WTC11 (cell line): ENCODE measurements around the gene NOM1. TPM values are rescaled to one million over a fixed set of nuclear protein-coding genes. Genes with fewer than 3 reads are reported as not detected.

Experiments
- ATAC-seq: fragments of 200-7000 bp; cut with Tn5 transposase; 2 replicates; pipeline ENCODE4 v1.10.0; 2021; ENCODE audit warnings: mild to moderate bottlenecking, moderate library complexity
- CTCF ChIA-PET: fragments of 300-600 bp; sonication (Branson Sonifier 250); formaldehyde crosslinking; loops from one replicate; lab custom pipeline; 2021; ENCODE audit warnings: antibody characterized with exemption; lab: Charles Lee
- POLR2A ChIA-PET: fragments of 350-600 bp; sonication (Branson Sonifier 250); formaldehyde crosslinking; loops from one replicate; lab custom pipeline; 2021; ENCODE audit warnings: antibody characterized with exemption; lab: Charles Lee
- DNase-seq: peaks from one replicate; pipeline ENCODE4 v3.0.0; 2021; ENCODE audit warnings: low spot score
- H3K27ac Mint-ChIP-seq: 2 replicates; pipeline ENCODE4 v1.8.0; 2021; ENCODE audit warnings: mixed read lengths
- H3K27me3 Mint-ChIP-seq: 2 replicates; pipeline ENCODE4 v1.8.0; 2021; ENCODE audit warnings: low read depth, mild to moderate bottlenecking, moderate library complexity, mixed read lengths
- H3K36me3 Mint-ChIP-seq: 2 replicates; pipeline ENCODE4 v1.8.0; 2021; ENCODE audit warnings: mixed read lengths
- H3K4me1 Mint-ChIP-seq: 2 replicates; pipeline ENCODE4 v1.8.0; 2022; ENCODE audit warnings: mixed read lengths
- H3K4me3 Mint-ChIP-seq: 2 replicates; pipeline ENCODE4 v1.8.0; 2021; ENCODE audit warnings: mild to moderate bottlenecking, moderate library complexity, mixed read lengths
- H3K9me3 Mint-ChIP-seq: 2 replicates; pipeline ENCODE4 v1.8.0; 2021; ENCODE audit warnings: mixed read lengths
- CREM ChIP-seq: sonication (generic); formaldehyde crosslinking; IDR thresholded peaks from 2 replicates; pipeline ENCODE4 v1.8.1; 2022; ENCODE audit warnings: mild to moderate bottlenecking, missing genetic modification reagents, moderate library complexity
- GABPB1 ChIP-seq: sonication (generic); formaldehyde crosslinking; IDR thresholded peaks from 2 replicates; pipeline ENCODE4 v1.8.1; 2023; ENCODE audit warnings: mild to moderate bottlenecking, missing genetic modification reagents
- GTF2I ChIP-seq: fragments of 250-450 bp; sonication (Bioruptor Pico); conservative IDR thresholded peaks from 2 replicates; pipeline ENCODE4 v1.4.0; 2021; ENCODE audit warnings: mild to moderate bottlenecking
- JAZF1 ChIP-seq: fragments of 250-450 bp; sonication (Bioruptor Pico); IDR thresholded peaks from 2 replicates; pipeline ENCODE4 v1.9.0; 2021; ENCODE audit warnings: moderate library complexity, mild to moderate bottlenecking, inconsistent platforms
- JUN ChIP-seq: sonication (generic); formaldehyde crosslinking; IDR thresholded peaks from 2 replicates; pipeline ENCODE4 v1.8.0; 2023; ENCODE audit warnings: mild to moderate bottlenecking, missing genetic modification reagents
- PRRX2 ChIP-seq: fragments of 250-450 bp; sonication (Bioruptor Pico); IDR thresholded peaks from 2 replicates; pipeline ENCODE4 v1.8.0; 2021; ENCODE audit warnings: mild to moderate bottlenecking
- RELA ChIP-seq: sonication (generic); formaldehyde crosslinking; IDR thresholded peaks from 2 replicates; pipeline ENCODE4 v1.8.1; 2022; ENCODE audit warnings: missing genetic modification reagents, mild to moderate bottlenecking, borderline replicate concordance
- SMAD3 ChIP-seq: sonication (generic); formaldehyde crosslinking; IDR thresholded peaks from 2 replicates; pipeline ENCODE4 v1.8.0; 2022; ENCODE audit warnings: missing genetic modification reagents, mild to moderate bottlenecking, borderline replicate concordance
- SOX15 ChIP-seq: fragments of 250-450 bp; sonication (Bioruptor Pico); IDR thresholded peaks from 2 replicates; pipeline ENCODE4 v1.9.0; 2021; ENCODE audit warnings: mild to moderate bottlenecking
- ZNF121 ChIP-seq: sonication (generic); formaldehyde crosslinking; IDR thresholded peaks from 2 replicates; pipeline ENCODE4 v1.8.0; 2023; ENCODE audit warnings: missing genetic modification reagents
- total RNA-seq: library from RNA; stranded (reverse); gene quantifications from 3 replicates; pipeline ENCODE4 v1.2.3, GENCODE V29; 2021
- TF ChIP-seq, protein P1 (sequence below): sonication (generic); formaldehyde crosslinking; IDR thresholded peaks from 2 replicates; pipeline ENCODE4 v1.8.1; 2023; ENCODE audit warnings: mild to moderate bottlenecking, missing genetic modification reagents, moderate library complexity
- TF ChIP-seq, protein P2 (sequence below): fragments of 200-600 bp; IDR thresholded peaks from 2 replicates; pipeline ENCODE4 v1.8.0; 2022; ENCODE audit warnings: antibody characterized with exemption
- TF ChIP-seq, protein P3 (sequence below): sonication (generic); formaldehyde crosslinking; IDR thresholded peaks from 2 replicates; pipeline ENCODE4 v1.8.0; 2022; ENCODE audit warnings: mild to moderate bottlenecking, missing genetic modification reagents
- TF ChIP-seq, protein P4 (sequence below): sonication (generic); formaldehyde crosslinking; IDR thresholded peaks from 2 replicates; pipeline ENCODE4 v1.8.1; 2022; ENCODE audit warnings: low read depth, mild to moderate bottlenecking, moderate library complexity, missing genetic modification reagents, borderline replicate concordance
- TF ChIP-seq, protein P5 (sequence below): sonication (generic); formaldehyde crosslinking; IDR thresholded peaks from 2 replicates; pipeline ENCODE4 v1.8.1; 2022; ENCODE audit warnings: low read depth, missing genetic modification reagents, borderline replicate concordance
- TF ChIP-seq, protein P6 (sequence below): fragments of 250-450 bp; sonication (Bioruptor Pico); IDR thresholded peaks from 2 replicates; pipeline ENCODE4 v1.9.0; 2021; ENCODE audit warnings: mild to moderate bottlenecking, borderline replicate concordance
- TF ChIP-seq, protein P7 (sequence below): sonication (generic); formaldehyde crosslinking; conservative IDR thresholded peaks from 2 replicates; pipeline ENCODE4 v1.8.1; 2023; ENCODE audit warnings: mild to moderate bottlenecking, low read depth, missing genetic modification reagents, moderate library complexity

Gene NOM1
- total RNA-seq, 1 experiment from 2014 or later, result 38.5 TPM

DNA sequence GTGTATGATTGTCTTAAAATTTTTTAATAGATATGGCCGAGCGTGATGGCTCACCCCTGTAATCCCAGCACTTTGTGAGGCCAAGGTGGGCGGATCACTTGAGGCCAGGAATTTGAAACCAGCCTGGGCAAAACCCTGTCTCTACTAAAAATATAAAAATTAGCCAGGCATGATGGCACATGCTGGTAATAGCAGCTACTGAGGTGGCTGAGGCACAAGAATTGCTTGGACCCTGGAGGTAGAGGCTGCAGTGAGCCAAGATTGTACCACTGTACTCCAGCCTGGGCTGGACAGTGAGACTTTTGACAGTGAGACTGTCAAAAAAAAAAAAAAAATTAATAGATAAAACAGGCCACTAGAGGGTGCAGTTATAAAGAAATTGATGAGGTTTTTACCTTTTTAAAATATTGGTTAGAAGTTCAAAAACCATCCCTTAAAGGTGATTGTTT, 20.5 kb downstream of the NOM1 start:
- no peaks in the 10 kb centered on the region for H3K4me1 Mint-ChIP-seq
- ATAC-seq, result peak; percentile 38
- ChIA-PET CTCF (interaction anchor here (0.5 to 0.8 kb wide), 4 partner anchors 19 to 326 kb away, joined by 3 to 6 read pairs (median 4); no protein-coding TSS in a partner anchor), POLR2A (no interaction called here)
- H3K27ac Mint-ChIP-seq, result no peak overlapping the region
- TF ChIP-seq, protein P1, sequence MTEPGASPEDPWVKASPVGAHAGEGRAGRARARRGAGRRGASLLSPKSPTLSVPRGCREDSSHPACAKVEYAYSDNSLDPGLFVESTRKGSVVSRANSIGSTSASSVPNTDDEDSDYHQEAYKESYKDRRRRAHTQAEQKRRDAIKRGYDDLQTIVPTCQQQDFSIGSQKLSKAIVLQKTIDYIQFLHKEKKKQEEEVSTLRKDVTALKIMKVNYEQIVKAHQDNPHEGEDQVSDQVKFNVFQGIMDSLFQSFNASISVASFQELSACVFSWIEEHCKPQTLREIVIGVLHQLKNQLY (CRISPR knock-in tag), result no peak
- TF ChIP-seq, protein P2, sequence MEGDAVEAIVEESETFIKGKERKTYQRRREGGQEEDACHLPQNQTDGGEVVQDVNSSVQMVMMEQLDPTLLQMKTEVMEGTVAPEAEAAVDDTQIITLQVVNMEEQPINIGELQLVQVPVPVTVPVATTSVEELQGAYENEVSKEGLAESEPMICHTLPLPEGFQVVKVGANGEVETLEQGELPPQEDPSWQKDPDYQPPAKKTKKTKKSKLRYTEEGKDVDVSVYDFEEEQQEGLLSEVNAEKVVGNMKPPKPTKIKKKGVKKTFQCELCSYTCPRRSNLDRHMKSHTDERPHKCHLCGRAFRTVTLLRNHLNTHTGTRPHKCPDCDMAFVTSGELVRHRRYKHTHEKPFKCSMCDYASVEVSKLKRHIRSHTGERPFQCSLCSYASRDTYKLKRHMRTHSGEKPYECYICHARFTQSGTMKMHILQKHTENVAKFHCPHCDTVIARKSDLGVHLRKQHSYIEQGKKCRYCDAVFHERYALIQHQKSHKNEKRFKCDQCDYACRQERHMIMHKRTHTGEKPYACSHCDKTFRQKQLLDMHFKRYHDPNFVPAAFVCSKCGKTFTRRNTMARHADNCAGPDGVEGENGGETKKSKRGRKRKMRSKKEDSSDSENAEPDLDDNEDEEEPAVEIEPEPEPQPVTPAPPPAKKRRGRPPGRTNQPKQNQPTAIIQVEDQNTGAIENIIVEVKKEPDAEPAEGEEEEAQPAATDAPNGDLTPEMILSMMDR, result 0 out of 2 replicates have a peak, but pooled peaks have one; percentile 11
- no peaks in the 10 kb centered on the region for H3K9me3 Mint-ChIP-seq
- peaks cover 47% of the 10 kb centered on the region for H3K36me3 Mint-ChIP-seq
- DNase-seq, result no peak
- no peak overlapping the region for H3K4me3 Mint-ChIP-seq
- no peaks in the 10 kb centered on the region for H3K27me3 Mint-ChIP-seq

DNA sequence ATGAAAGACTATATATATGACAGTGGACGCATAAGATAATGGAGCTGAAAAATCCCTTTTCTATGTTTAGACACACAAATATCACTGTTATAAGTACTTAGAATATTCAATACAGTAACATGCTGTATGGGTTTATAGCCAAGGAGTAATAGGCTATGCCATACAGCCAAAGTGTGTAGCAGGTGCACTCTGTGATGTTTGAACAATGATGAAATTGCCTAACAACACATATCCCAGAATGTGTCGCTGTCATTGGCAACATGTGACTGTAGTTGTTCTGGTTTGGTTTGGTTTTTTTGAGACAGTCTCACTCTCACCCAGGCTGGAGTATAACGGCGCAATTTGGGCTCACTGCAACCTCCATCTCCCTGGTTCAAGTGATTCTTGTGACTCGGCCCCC, 26.1 kb downstream of the NOM1 start:
- peaks cover 42% of the 10 kb centered on the region for H3K36me3 Mint-ChIP-seq
- POLR2A ChIA-PET, result interaction anchor here (0.7 kb wide), 2 partner anchors 31 to 1513 kb away, joined by 3 read pairs; no protein-coding TSS in a partner anchor
- H3K27ac Mint-ChIP-seq, result no peak overlapping the region
- H3K4me3 Mint-ChIP-seq, result no peak overlapping the region
- no peaks in the 10 kb centered on the region; the same call in 1 of the 2 replicates for H3K27me3 Mint-ChIP-seq
- CTCF ChIA-PET, result no interaction called here
- H3K9me3 Mint-ChIP-seq, result peaks cover 23% of the 10 kb centered on the region
- DNase-seq (no peak), ATAC-seq (no peak)
- TF ChIP-seq GTF2I (CRISPR knock-in tag), result no peak
- TF ChIP-seq, protein P3, sequence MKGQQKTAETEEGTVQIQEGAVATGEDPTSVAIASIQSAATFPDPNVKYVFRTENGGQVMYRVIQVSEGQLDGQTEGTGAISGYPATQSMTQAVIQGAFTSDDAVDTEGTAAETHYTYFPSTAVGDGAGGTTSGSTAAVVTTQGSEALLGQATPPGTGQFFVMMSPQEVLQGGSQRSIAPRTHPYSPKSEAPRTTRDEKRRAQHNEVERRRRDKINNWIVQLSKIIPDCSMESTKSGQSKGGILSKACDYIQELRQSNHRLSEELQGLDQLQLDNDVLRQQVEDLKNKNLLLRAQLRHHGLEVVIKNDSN (CRISPR knock-in tag), result no peak
- no peak for TF ChIP-seq JUN (CRISPR knock-in tag)
- TF ChIP-seq, protein P4, sequence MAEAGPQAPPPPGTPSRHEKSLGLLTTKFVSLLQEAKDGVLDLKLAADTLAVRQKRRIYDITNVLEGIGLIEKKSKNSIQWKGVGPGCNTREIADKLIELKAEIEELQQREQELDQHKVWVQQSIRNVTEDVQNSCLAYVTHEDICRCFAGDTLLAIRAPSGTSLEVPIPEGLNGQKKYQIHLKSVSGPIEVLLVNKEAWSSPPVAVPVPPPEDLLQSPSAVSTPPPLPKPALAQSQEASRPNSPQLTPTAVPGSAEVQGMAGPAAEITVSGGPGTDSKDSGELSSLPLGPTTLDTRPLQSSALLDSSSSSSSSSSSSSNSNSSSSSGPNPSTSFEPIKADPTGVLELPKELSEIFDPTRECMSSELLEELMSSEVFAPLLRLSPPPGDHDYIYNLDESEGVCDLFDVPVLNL, result no peak
- no peak for TF ChIP-seq GABPB1 (CRISPR knock-in tag)
- TF ChIP-seq, protein P5, sequence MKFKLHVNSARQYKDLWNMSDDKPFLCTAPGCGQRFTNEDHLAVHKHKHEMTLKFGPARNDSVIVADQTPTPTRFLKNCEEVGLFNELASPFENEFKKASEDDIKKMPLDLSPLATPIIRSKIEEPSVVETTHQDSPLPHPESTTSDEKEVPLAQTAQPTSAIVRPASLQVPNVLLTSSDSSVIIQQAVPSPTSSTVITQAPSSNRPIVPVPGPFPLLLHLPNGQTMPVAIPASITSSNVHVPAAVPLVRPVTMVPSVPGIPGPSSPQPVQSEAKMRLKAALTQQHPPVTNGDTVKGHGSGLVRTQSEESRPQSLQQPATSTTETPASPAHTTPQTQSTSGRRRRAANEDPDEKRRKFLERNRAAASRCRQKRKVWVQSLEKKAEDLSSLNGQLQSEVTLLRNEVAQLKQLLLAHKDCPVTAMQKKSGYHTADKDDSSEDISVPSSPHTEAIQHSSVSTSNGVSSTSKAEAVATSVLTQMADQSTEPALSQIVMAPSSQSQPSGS (CRISPR knock-in tag), result no peak
- no peak for TF ChIP-seq CREM (CRISPR knock-in tag)
- TF ChIP-seq, protein P6, sequence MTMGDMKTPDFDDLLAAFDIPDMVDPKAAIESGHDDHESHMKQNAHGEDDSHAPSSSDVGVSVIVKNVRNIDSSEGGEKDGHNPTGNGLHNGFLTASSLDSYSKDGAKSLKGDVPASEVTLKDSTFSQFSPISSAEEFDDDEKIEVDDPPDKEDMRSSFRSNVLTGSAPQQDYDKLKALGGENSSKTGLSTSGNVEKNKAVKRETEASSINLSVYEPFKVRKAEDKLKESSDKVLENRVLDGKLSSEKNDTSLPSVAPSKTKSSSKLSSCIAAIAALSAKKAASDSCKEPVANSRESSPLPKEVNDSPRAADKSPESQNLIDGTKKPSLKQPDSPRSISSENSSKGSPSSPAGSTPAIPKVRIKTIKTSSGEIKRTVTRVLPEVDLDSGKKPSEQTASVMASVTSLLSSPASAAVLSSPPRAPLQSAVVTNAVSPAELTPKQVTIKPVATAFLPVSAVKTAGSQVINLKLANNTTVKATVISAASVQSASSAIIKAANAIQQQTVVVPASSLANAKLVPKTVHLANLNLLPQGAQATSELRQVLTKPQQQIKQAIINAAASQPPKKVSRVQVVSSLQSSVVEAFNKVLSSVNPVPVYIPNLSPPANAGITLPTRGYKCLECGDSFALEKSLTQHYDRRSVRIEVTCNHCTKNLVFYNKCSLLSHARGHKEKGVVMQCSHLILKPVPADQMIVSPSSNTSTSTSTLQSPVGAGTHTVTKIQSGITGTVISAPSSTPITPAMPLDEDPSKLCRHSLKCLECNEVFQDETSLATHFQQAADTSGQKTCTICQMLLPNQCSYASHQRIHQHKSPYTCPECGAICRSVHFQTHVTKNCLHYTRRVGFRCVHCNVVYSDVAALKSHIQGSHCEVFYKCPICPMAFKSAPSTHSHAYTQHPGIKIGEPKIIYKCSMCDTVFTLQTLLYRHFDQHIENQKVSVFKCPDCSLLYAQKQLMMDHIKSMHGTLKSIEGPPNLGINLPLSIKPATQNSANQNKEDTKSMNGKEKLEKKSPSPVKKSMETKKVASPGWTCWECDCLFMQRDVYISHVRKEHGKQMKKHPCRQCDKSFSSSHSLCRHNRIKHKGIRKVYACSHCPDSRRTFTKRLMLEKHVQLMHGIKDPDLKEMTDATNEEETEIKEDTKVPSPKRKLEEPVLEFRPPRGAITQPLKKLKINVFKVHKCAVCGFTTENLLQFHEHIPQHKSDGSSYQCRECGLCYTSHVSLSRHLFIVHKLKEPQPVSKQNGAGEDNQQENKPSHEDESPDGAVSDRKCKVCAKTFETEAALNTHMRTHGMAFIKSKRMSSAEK (CRISPR knock-in tag), result no peak
- TF ChIP-seq ZNF121 (CRISPR knock-in tag), result no peak
- TF ChIP-seq SMAD3 (CRISPR knock-in tag), result no peak
- TF ChIP-seq, protein P7, sequence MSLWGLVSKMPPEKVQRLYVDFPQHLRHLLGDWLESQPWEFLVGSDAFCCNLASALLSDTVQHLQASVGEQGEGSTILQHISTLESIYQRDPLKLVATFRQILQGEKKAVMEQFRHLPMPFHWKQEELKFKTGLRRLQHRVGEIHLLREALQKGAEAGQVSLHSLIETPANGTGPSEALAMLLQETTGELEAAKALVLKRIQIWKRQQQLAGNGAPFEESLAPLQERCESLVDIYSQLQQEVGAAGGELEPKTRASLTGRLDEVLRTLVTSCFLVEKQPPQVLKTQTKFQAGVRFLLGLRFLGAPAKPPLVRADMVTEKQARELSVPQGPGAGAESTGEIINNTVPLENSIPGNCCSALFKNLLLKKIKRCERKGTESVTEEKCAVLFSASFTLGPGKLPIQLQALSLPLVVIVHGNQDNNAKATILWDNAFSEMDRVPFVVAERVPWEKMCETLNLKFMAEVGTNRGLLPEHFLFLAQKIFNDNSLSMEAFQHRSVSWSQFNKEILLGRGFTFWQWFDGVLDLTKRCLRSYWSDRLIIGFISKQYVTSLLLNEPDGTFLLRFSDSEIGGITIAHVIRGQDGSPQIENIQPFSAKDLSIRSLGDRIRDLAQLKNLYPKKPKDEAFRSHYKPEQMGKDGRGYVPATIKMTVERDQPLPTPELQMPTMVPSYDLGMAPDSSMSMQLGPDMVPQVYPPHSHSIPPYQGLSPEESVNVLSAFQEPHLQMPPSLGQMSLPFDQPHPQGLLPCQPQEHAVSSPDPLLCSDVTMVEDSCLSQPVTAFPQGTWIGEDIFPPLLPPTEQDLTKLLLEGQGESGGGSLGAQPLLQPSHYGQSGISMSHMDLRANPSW (CRISPR knock-in tag), result no peak
- TF ChIP-seq PRRX2, result no peak
- TF ChIP-seq SOX15 (CRISPR knock-in tag), result no peak
- no peak for TF ChIP-seq JAZF1 (CRISPR knock-in tag)
- TF ChIP-seq RELA (CRISPR knock-in tag), result no peak
- TF ChIP-seq, all 79 proteins: peak for 0
- no peaks in the 10 kb centered on the region for H3K4me1 Mint-ChIP-seq
